GM10248 (cell line): Measurements from ENCODE around the gene UGT1A4.

Experiments used
- CTCF ChIA-PET: fragments of 300-600 bp; sonication (Branson Sonifier 250); formaldehyde crosslinking; extraction: SDS; loops from one replicate; lab custom pipeline; 2021; ENCODE audit warnings: antibody characterized with exemption; lab: Yijun Ruan, JAX
- POLR2A ChIA-PET: fragments of 350-650 bp; sonication (Branson Sonifier 250); formaldehyde crosslinking; extraction: SDS; loops from one replicate; lab custom pipeline; 2020; ENCODE audit warnings: antibody characterized with exemption; lab: Yijun Ruan, JAX
- DNase-seq: peaks from one replicate; pipeline ENCODE4 v3.0.0; 2012; ENCODE audit errors: extremely low spot score
- CTCF ChIP-seq: IDR thresholded peaks from 2 replicates; pipeline ENCODE4 v1.5.1; 2012; ENCODE audit warnings: mild to moderate bottlenecking, low read depth; ENCODE audit errors: extremely low read depth, missing control alignments, control extremely low read depth

The UGT1A4 gene

GRCh38 chr2:233818639-233819621 lies 100.4 kb downstream of the UGT1A4 start:
- POLR2A ChIA-PET, result no interaction called here
- no peak for TF ChIP-seq CTCF
- no peak for DNase-seq
- CTCF ChIA-PET, result interaction anchor here (1.1 to 1.6 kb wide), 2 partner anchors 29 to 38 kb away, joined by 3 read pairs; no protein-coding TSS in a partner anchor

DNA sequence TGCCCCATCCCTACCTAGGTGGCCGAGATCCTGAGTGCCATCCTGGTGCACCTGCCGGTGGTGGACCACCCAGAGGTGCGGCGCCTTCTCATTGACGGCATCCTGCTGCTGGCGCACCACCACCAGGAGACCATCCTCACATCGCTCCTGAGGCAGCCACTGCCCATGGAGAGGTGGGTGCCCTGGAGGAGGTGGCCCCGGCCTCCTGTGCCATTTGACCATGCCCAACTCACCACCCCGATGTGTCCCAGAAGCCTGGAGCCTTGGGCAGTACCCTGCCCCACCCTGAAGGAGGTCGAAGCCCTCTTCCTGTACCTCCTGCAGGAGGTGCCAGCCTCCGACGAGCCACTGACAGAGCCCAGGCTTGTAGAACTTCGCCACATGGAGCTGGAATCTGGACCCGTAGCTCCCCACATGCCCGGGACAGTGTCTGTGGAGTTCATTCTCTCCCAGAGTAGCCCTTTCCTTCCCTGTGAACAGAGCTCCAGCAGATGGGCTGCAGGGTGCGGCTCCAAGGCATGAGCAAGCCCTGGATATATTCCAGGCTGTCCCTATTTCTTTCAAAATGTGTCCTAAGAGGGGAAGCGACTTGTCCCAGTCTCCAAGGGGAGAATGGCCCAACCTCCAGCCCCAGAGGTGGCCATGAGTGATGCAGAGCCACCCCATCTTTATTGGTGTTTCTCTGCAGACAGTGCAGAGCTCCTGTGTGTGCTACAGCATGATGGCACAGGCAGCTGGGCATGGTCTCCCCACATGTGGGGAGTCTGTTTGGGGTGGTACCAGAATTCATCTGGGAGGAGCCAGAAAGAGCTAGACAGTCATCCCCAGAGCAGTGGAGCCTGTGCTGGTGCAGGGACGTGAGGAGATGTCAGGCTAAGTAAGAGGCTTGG lies 101.6 kb downstream of the UGT1A4 start:
- no peak for DNase-seq
- ChIA-PET POLR2A (no interaction called here), CTCF (interaction anchor here (1.6 kb wide), 1 partner anchor 30 kb away, joined by 3 read pairs; no protein-coding TSS in a partner anchor)
- TF ChIP-seq CTCF, result no peak

DNA sequence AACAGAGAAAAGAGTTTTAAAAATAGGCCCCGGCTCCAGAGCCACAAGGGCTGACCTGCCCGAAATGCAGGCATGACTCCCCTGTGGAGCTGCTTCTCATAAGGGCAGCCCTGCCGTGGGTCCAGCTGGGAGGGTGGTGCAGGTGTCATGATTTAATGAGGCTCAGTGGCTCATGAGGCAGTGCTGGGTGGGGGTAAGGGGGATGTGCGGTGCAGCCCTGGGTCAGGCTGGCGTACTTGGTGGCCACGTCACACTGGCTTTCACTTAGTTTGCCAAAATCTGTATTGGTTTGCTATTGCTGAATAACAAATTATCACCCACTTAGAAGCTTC lies 102.2 kb downstream of the UGT1A4 start:
- CTCF ChIA-PET, result interaction anchor here (1.6 kb wide), 1 partner anchor 31 kb away, joined by 3 read pairs; no protein-coding TSS in a partner anchor
- no peak for TF ChIP-seq CTCF
- DNase-seq, result no peak
- POLR2A ChIA-PET, result no interaction called here

DNA sequence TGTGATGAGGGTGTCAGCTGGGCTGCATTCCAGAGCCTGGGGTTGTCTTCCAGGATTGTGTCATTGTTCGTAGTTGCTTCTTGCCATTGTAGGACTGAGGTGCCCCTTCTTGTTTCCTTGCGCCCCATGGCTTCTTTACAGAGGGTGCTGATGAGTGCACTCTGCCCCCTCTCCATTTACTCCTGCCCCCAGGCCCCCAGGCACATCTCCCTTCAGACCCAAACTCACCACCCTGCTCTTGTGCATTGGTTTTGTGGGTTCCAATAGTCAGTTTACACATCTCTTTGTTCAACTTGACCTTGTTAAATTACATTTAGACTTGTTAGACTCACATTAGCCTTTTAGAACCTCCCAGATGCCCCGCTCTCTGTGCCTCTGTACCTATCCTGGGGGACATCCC lies 102.7 kb downstream of the UGT1A4 start:
- TF ChIP-seq CTCF, result no peak
- DNase-seq, result no peak
- ChIA-PET POLR2A (no interaction called here), CTCF (no interaction called here)

GRCh38 chr2:233821709-233822100 lies 103.2 kb downstream of the UGT1A4 start:
- POLR2A ChIA-PET, result no interaction called here
- CTCF ChIA-PET, result no interaction called here
- no peak for TF ChIP-seq CTCF
- no peak for DNase-seq

GRCh38 chr2:233822101-233822771 lies 103.7 kb downstream of the UGT1A4 start:
- CTCF ChIA-PET, result no interaction called here
- TF ChIP-seq CTCF, result no peak
- DNase-seq, result no peak
- POLR2A ChIA-PET, result interaction anchor here (0.5 to 0.6 kb wide), 2 partner anchors 421 to 1308 kb away, joined by 3 read pairs; no protein-coding TSS in a partner anchor
